ENCODE data around the gene PLXNA3.

GRCh38 chrX:154476821-154477220, 18.7 kb downstream of the PLXNA3 start:
- TF ChIP-seq POLR2A (IDR thresholded peaks at IDR 0.05) (no peak), CTCF (IDR thresholded peaks at IDR 0.05) (no peak)

All from Peyer's patch (tissue), 4 donors.